HG02884 (cell line): ENCODE results near the gene UPF2.

Experiments used
- ATAC-seq: cut with Tn5 transposase; IDR thresholded peaks from one replicate; pipeline ENCODE4 v1.9.1; 2021; ENCODE audit warnings: mild to moderate bottlenecking, moderate library complexity; ENCODE audit not compliant: unreplicated experiment

UPF2 gene

DNA sequence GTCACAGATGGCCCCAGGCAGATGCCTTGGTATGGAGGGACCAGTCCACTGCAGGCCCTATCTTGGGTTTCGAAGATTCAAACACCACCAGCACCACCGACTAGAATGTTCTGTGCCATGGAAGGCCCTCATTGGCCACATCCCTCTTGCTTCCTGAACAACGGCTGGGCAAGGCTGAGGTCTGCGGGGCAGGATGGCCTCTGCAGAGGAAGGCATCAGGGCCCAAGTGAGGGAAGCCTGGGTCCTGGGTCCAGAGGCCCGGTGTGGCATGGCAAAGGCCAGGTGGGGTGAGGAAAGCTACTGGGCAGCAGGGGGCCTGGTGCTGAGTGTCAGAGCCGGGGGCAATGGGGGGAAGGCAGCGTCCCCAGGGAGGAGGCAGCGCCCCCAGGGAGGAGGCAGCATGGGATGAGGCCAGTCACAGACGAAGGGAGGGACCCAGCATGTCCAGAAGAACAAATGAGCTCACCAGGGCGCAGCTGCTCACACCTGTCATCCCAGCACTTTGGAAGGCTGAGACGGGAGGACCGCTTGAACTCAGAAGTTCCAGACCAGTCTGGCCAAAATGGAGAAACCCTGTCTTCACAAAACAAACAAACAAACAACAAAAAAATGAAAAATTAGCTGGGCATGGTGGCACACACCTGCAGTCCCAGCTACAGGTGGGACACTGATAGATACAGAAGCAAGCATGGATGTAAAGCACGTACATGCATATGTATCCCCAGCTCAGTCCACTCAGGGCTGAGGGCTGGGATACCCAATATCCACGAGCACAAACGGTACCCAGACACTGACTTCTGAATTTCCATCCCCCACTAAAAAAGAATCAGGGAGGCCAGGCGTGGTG, 155.0 kb downstream of the UPF2 start:
- ATAC-seq: no peak

DNA sequence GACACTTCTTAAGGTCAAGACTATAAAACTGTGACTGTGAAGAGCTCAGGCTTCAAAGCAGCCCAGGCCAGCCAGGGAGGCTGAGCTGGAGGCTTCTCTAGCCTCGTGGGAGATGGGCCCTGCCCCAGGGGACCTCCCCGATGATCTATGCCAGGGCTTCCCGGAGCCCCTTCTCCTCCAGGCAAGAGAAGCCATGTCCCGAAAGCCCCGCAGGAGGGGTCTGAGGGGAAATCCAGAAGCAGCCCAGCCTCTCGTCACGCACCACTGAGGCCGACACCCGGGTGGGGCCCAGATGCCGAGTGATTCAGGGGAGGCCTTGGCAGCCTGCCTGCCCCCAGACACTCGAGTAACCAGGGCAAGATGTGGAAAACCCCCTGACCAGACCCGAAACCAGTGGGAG, 155.8 kb downstream of the UPF2 start:
- ATAC-seq: peak; percentile 61

DNA sequence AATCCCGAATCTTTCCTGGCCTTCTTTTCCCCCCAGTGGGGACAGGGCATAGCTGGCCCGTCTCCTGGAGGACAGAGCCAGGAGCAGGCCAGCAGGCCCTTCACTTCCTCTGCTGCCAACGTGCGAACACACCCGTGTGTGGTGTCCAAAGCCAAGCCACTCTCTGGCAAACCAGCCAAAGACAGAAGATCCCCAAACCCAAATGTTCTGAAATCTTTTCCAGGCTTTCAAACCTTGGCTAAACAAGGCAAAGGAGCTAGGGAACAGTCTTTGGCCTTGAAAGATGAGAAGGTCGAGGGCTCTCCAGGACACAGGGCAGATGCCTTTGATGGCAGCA, 156.5 kb downstream of the UPF2 start:
- no peak for ATAC-seq

DNA sequence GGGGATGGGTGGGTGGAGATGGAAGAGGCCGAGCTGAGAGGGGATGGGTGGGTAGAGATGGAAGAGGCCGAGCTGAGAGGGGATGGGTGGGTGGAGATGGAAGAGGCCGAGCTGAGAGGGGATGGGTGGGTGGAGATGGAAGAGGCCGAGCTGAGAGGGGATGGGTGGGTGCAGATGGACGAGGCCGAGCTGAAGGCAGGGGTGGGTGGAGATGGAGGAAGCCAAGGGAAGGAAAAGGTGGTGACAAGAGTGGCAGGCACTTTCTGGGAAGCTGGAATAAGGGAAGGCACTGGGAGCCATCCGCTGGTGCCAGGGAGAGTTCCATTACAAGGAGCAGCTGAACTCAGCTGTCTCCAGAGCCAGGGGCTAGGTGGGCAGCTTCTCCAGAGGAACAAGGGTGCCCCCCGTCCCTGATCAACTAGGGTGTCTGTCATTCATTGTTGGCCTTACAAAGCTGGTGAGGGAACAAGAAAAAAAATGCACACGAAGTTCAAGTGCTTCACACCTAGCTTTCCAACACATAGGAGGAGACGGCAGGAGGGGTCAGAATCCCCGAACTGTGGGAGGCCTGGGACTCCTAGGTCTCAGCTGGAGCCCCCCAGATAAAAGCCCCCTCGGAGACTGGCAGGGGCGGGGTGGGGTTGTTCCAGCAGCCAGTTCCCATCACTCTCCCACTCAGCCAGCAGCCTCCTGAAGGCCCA, 157.0 kb downstream of the UPF2 start:
- no peak for ATAC-seq

DNA sequence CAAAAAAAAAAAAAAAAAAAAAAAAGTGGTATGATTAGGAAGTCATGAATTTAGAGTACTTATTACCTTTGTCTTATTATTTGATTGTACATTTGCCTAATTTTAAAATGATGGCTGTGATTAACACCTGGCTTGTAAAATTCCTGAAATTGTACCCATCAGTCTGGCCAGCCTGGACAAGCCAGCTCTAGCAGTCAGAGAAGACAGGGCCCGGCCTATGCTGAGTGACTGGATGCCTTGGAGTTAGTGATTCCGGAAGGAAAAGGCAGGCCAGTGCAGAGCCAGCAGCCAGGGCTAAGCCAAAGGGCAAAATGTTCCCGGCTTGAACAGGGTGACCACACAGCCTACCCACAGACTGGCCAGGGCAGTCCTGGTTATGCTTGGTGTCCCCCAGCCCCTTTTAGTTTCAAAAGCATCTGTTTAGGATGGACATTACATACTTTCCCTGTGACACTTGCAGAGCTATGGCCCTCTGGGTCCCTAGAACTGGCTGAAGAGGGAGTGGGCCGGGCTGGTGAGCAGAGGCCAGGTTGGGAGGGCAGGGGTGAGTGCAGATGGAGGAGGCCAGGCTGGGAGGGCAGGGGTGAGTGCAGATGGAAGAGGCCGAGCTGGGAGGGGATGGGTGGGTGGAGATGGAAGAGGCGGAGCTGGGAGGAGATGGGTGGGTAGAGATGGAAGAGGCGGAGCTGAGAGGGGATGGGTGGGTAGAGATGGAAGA, 157.7 kb downstream of the UPF2 start:
- ATAC-seq: no peak

DNA sequence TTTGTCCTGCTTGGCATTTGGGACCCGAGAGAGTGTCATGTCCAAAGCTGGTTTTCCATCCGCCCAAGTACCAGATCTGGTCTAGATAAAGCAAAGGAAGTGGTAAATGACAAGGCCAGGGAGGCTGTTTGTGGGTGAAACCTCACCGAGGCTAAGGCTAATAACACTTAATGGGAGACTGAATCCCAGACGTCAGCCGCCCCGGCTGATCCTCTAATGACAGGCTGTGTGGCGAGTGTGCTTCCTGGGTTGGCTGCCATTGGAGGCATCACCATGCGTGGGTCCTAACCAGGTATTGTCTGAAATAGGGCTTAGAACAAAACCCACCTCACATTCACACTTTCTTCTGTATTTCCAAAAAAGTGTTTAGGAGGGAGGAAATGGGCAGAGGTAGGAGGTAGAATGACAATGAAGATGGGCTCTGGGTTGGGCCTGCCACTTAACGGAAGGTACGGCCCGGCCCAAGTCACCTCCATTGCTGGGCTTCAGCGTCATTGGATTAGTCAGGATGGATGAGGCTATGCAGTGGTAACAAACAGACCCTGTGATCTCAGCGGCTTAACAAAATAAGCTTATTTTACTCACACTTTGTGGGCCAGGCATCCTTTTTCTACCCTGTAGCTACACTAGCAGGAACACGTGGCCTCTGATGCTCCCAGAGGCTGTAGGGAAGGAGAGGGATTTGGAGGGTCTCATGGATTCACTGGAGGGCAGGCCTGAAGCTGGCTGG, 159.8 kb downstream of the UPF2 start:
- ATAC-seq: no peak

- ATAC-seq: no peak
These were observed 160.9 kb downstream of the UPF2 start for GRCh38 chr10:11881477-11882417.

DNA sequence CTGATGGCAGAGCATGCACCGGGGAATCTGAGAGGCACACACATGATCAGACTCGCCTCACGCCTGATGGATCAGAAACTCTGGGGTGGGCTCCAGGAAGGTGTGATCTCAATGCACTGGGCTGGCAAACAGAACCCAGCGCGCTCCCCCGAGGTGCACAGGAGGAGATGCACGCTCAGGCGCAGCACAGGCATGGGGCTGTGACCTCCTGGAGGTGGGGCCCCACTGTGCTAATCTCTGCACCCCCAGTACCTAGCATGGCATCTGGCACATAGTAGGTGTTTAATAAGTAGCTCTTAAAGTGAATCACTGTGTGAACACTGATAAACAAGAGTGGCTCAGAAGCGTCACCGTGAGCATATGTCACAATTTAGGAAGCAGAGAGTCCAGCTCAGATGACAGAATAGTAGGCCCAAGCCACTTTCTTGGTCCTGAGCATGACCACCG, 161.6 kb downstream of the UPF2 start:
- ATAC-seq: no peak

DNA sequence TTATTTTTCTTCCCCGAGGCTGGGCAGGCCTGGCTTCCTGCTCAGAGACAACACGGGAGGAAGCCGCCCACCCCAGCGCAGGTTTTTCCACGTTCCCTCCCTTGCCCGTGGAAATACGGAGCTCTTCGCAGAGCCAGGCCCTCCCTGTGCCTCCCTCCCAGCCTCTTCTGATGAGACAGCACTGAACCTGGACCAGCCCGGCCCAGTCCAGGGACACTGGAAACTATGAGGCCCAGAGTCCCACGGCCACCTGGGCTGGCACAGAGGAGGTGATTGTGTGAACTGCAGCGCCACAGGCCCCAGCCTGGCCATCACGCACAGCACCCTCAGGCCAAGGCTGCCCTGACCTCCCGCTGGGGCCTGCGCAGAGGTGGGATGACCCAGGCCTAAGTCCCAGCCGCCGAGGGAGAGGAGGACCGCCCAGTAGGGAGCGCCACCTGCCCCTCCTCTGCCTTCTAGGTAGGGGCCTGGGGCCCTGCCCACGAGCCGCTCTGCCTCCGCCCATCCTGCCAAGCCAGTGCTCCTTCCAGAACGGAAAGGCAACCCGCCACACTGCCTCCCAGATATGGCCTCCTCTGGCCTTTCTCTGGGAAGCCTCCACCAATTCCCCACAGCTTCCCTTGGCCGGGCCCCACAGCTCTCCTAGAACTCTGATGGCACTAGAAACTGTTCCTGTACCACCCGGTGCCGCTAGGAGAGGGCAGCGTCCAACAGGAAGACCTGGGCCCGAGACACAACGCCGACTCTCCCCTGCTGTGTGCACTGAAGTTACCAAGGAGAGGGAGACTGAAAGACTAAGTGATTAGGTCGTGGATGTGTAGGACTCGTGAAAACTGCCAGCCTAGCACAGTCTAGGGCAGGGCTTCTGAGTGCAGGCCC, 162.2 kb downstream of the UPF2 start:
- no peak for ATAC-seq

DNA sequence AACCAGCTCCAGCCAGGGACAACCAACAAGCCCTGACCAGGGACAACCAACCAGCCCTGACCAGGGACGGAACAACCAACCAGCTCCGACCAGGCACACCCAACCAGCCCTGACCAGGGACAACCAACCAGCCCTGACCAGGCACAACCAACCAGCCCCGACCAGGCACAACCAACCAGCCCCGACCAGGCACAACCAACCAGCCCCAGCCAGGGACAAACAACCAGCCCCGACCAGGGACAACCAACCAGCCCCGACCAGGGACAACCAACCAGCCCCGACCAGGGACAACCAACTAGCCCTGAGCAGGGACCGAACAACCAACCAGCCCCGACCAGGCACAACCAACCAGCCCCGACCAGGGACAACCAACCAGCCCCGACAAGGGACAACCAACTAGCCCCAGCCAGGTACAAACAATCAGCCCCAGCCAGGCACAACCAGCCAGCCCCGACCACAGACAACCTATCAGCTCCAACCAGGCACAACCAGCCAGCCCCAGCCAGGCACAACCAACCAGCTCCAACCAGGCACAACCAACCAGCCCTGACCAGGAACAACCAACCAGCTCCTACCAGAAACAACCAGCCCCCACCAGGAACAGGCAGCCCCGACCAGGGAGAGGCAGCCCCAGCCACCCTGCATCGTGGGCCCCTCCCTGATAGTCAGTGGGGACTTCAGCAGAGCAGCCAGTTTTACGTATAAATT, 163.1 kb downstream of the UPF2 start:
- no peak for ATAC-seq

DNA sequence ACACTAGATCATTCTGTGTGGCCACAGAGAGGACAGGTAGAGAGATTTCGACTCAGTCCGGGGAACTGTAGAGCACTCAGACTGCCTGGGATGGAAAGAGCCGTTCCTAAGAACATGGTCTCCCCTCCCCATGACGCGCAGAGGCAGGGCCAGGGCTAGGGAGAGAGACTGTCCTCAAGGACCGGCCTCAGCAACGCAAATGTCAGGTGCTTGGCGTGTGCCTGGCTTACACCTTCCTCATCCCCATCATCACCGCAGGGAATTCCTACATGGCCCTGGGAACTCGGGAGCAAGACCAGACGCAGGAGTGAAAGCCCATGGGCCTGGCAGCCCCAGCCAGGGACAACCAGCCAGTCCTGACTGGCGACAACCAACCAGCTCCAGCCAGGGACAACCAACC, 163.8 kb downstream of the UPF2 start:
- ATAC-seq: no peak

GRCh38 chr10:11877591-11877905, 165.1 kb downstream of the UPF2 start:
- no peak for ATAC-seq

DNA sequence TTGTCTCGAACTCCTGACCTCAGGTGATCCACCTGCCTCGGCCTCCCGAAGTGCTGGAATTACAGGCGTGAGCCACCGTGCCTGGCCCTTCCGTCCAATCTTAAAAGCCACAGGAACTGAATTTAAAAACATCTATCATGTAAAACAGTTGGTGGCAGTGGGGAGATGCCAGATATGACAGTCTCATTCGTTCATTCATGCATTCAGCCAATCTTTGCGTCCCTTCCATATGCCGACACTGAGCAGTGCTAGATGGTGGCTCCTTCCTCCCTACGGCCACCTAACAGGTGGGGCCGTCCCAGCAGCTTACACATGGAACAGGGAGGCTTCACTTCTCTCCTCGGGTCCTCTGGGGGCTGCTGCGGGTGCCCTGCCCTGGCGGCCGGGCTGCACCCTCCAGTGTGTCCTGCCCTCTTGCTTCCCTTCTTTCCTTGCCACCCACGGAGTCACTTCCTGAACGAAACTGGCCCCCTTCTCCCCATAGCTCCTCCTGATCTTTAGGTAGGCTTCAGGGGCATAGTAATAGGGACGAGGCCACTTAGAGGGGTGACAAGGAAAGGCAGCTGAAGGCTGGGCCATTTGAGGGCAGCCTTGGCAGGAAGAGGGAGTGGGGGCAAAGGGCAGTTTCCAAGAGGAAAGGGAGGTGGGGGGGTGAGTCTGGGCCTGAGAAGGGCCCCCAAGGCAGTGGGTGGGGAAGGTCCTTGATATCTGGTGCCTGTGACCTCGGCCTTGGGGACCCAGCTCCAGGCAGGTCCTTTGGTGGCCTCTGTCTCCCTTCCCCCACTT, 165.6 kb downstream of the UPF2 start:
- no peak for ATAC-seq

GRCh38 chr10:11876324-11876723, 166.3 kb downstream of the UPF2 start:
- ATAC-seq: no peak

- ATAC-seq: no peak
These were observed 166.9 kb downstream of the UPF2 start for GRCh38 chr10:11875494-11876281.

- no peak for ATAC-seq
These were observed 167.8 kb downstream of the UPF2 start for GRCh38 chr10:11874568-11875493.
